A549 (cell line): ENCODE data around the gene MYT1. TPM values are rescaled to one million over a fixed set of nuclear protein-coding genes. Genes with fewer than 3 reads are reported as not detected.

Source experiments
- ATAC-seq, 2 experiments: fragments of 200-7000 bp in 1 of 2; fragments of >200 bp in 1 of 2; cut with Nextera tagmentation in 1 of 2; cut with Tn5 transposase in 1 of 2; 3 replicates each; pipeline versions ENCODE4 v1.8.0 to v1.9.1; 2018 to 2020; ENCODE audit warnings: mild to moderate bottlenecking in 1 of 2, moderate library complexity in 1 of 2
- CTCF ChIA-PET: fragments of 300-600 bp; sonication (Branson Sonifier 250); formaldehyde crosslinking; extraction: SDS; loops from one replicate; lab custom pipeline; 2021; ENCODE audit warnings: antibody characterized with exemption, inconsistent platforms; lab: Yijun Ruan, JAX
- POLR2A ChIA-PET: fragments of 350-600 bp; formaldehyde crosslinking; extraction: SDS; loops from one replicate; lab custom pipeline; 2021; ENCODE audit warnings: antibody characterized with exemption, inconsistent platforms; lab: Yijun Ruan, JAX
- DNase-seq, 2 experiments: peaks; one replicate each; pipeline versions ENCODE4 v3.0.0 to v3.0.0-alpha.2; 2011 to 2016; ENCODE audit warnings: low read depth in 1 of 2, low spot score in 1 of 2
- FAIRE-seq: peaks from 2 replicates; lab custom pipeline; 2011; peaks lifted over from hg19 to GRCh38; lab: Jason Lieb, UNC
- H3K27ac ChIP-seq, 2 experiments: fragments of >200 bp; sonication (Bioruptor Twin); formaldehyde crosslinking; 3 replicates each; pipeline ENCODE4 v1.5.1; 2016 to 2017
- H3K4me1 ChIP-seq: fragments of >200 bp; sonication (Bioruptor Twin); formaldehyde crosslinking; 3 replicates; pipeline ENCODE4 v1.6.1; 2016
- H3K4me2 ChIP-seq: fragments of >200 bp; sonication (Bioruptor Twin); formaldehyde crosslinking; 3 replicates; pipeline ENCODE4 v1.6.1; 2016
- H3K4me3 ChIP-seq: fragments of >200 bp; sonication (Bioruptor Twin); formaldehyde crosslinking; 3 replicates; pipeline ENCODE4 v1.5.1; 2016
- H3K9me3 ChIP-seq: fragments of >200 bp; sonication (Bioruptor Twin); formaldehyde crosslinking; 3 replicates; pipeline ENCODE4 v1.6.1; 2016
- CHD4 ChIP-seq: fragments of 200-600 bp; sonication (generic); IDR thresholded peaks from 2 replicates; pipeline ENCODE4 v1.6.1; 2016; ENCODE audit warnings: antibody characterized with exemption, mild to moderate bottlenecking, borderline replicate concordance
- EHF ChIP-seq: fragments of 250-450 bp; sonication (Bioruptor Pico); IDR thresholded peaks from 2 replicates; pipeline ENCODE4 v1.5.0; 2020; ENCODE audit warnings: mild to moderate bottlenecking
- HOXB5 ChIP-seq: fragments of 250-450 bp; sonication (Bioruptor Pico); IDR thresholded peaks from 2 replicates; pipeline ENCODE4 v1.5.0; 2020; ENCODE audit warnings: mild to moderate bottlenecking, moderate library complexity
- JUN ChIP-seq, 2 experiments: fragments of >200 bp; sonication (Bioruptor Twin); formaldehyde crosslinking; IDR thresholded peaks; 2 replicates in 1 of 2; 3 replicates in 1 of 2; pipeline ENCODE4 v1.6.1; 2016 to 2017
- JUNB ChIP-seq: fragments of >200 bp; sonication (Bioruptor Twin); formaldehyde crosslinking; IDR thresholded peaks from 2 replicates; pipeline ENCODE4 v1.6.1; 2016
- MAFK ChIP-seq: fragments of 450-650 bp; IDR thresholded peaks from 2 replicates; pipeline ENCODE4 v1.6.1; 2014; ENCODE audit not compliant: partially characterized antibody
- MAZ ChIP-seq: fragments of 150-350 bp; IDR thresholded peaks from 2 replicates; pipeline ENCODE4 v1.6.1; 2014; ENCODE audit warnings: antibody characterized with exemption, low read depth, low read length, borderline replicate concordance
- MYC ChIP-seq: IDR thresholded peaks from 2 replicates; pipeline ENCODE4 v1.6.1; 2012; ENCODE audit warnings: mild to moderate bottlenecking, inconsistent platforms, low read length, improper control_type of control experiment, borderline replicate concordance
- NR3C1 ChIP-seq: fragments of >200 bp; sonication (Bioruptor Twin); formaldehyde crosslinking; IDR thresholded peaks from 3 replicates; pipeline ENCODE4 v1.6.1; 2017
- RARB ChIP-seq: fragments of 250-450 bp; sonication (Bioruptor Pico); IDR thresholded peaks from 2 replicates; pipeline ENCODE4 v1.8.0; 2021; ENCODE audit warnings: mild to moderate bottlenecking, moderate library complexity
- SREBF2 ChIP-seq: fragments of 450-650 bp; IDR thresholded peaks from 2 replicates; pipeline ENCODE4 v1.6.1; 2014; ENCODE audit warnings: mild to moderate bottlenecking, moderate library complexity
- ZC3H11A ChIP-seq: fragments of 450-650 bp; IDR thresholded peaks from 2 replicates; pipeline ENCODE4 v1.6.1; 2014; ENCODE audit warnings: antibody characterized with exemption, mild to moderate bottlenecking
- WGBS: methylation state at CpG from one replicate; pipeline ENCODE4 v1.1.6; 2017; ENCODE audit errors: missing lambda C conversion rate; 5-methylcytosine and 5-hydroxymethylcytosine counted together
- polyA plus RNA-seq, 4 experiments: library from polyadenylated mRNA; depleted of rRNA in 3 of 4; stranded (reverse); fragments of >200 nt; fragmentation: RNase III in 1 of 4; extraction: RNeasy Plus Mini Kit Qiagen cat#74134 plus additional on column Dnase treatment in 1 of 4; gene quantifications; 2 replicates in 3 of 4; 3 replicates in 1 of 4; pipeline ENCODE4 v1.2.3, GENCODE V29; 2011 to 2017
- TF ChIP-seq, protein P1 (sequence below): fragments of 250-450 bp; sonication (Bioruptor Pico); IDR thresholded peaks from 2 replicates; pipeline ENCODE4 v1.5.0; 2021; ENCODE audit warnings: mild to moderate bottlenecking, moderate library complexity, borderline replicate concordance
- TF ChIP-seq, protein P2 (sequence below): IDR thresholded peaks from 2 replicates; pipeline ENCODE4 v1.6.1; 2012
- TF ChIP-seq, protein P3 (sequence below): IDR thresholded peaks from 2 replicates; pipeline ENCODE4 v1.6.1; 2012; ENCODE audit warnings: low read depth, borderline replicate concordance

MYT1 gene
- polyA plus RNA-seq, 2 of the 4 experiments (the other 2 are of a cell fraction): 0.21 to 0.22 TPM

DNA sequence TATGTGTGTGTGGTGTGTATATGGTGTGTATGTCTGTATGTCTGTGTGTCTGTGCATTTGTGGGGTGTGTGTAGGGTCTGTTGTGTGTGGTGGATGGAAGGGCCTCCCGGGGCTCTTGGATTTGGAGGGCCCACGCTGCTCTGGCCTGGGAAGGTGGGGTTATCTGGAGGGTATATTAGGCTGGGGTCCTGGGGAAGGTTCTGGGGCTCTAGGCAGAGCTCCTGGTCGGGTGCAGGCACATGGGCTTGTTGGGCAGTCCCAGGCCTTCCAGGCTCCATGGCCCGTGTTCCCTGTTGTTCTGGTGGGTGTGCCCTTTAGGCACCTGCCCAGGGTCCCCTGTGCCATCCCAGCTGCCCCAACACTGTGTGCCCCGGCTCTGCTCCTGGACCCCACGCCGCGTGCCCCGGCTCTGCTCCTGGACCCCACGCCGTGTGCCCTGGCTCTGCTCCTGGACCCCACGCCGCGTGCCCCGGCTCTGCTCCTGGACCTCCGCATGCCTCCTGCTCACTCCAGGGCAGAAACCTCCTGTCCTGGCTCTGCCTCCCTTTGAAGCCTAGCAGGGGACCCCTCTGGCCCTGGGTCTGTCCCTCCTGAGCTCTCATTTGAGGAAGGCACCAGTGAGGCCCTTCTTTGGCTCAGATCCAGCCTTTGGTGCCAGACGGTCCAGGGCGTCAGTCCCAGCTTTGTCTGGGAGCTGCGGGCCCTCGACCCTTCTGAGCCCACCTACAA is 10.2 kb upstream of the MYT1 start:
- FAIRE-seq (no peak), ATAC-seq (no peak; a peak in 1 of 6 replicates)
- H3K9me3 ChIP-seq: no peaks in the 10 kb centered on the region
- 58% methylated on average over 20 of the region's 20 CpGs for WGBS
- no peak overlapping the region for H3K4me2 ChIP-seq
- POLR2A ChIA-PET: interaction anchor here (0.5 kb wide), 1 partner anchor 469 kb away, joined by 3 read pairs; no protein-coding TSS in a partner anchor
- no peak overlapping the region for H3K4me3 ChIP-seq
- H3K27ac ChIP-seq: no peak overlapping the region
- TF ChIP-seq CHD4 (no peak), ZC3H11A (no peak), HOXB5 (no peak), NR3C1 (no peak)
- TF ChIP-seq, protein P1, sequence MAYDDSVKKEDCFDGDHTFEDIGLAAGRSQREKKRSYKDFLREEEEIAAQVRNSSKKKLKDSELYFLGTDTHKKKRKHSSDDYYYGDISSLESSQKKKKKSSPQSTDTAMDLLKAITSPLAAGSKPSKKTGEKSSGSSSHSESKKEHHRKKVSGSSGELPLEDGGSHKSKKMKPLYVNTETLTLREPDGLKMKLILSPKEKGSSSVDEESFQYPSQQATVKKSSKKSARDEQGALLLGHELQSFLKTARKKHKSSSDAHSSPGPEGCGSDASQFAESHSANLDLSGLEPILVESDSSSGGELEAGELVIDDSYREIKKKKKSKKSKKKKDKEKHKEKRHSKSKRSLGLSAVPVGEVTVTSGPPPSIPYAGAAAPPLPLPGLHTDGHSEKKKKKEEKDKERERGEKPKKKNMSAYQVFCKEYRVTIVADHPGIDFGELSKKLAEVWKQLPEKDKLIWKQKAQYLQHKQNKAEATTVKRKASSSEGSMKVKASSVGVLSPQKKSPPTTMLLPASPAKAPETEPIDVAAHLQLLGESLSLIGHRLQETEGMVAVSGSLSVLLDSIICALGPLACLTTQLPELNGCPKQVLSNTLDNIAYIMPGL: no peak
- TF ChIP-seq, all 56 proteins: peak for 0
- CTCF ChIA-PET: interaction anchor here (0.9 to 1.3 kb wide), 4 partner anchors 9 to 75 kb away, joined by 3 read pairs; no protein-coding TSS in a partner anchor
- no peak for DNase-seq
- no peaks in the 10 kb centered on the region for H3K4me1 ChIP-seq

DNA sequence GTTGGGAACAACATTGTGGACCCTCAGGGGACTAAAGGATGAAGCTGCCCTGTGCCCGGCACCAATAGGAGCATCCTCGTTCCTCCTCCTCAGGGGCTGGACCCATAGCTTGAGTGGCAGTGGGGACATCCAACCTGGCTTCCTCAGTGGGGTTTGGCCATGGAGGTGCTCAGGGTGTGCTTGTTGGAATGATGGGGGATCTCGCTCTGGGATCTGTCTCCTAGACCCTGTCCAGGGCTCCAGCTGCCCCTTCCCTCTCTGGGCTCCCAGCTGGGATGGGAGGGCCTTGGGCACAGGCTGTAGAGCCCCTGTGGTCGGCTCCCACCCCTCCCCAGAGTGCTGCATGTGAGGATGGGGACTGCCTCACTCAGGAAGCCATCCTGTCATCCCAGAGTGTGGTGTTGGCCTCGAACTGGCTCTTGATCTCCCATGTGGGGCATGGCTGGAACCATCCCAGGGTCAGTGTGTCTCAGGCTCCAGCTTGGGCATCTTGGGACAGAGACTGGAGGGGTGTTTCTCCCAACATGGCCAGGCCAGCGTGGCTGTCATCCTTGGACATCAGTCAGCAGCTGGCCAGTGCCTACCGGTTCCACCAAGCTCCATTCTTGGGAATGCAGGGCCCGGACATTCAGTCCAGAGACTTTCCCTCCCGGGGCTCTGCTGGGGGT is 9.5 kb upstream of the MYT1 start:
- ATAC-seq: no peak; a peak in 2 of 6 replicates
- WGBS: 46% methylated on average over 6 of the region's 9 CpGs
- no peak overlapping the region for H3K4me2 ChIP-seq
- H3K9me3 ChIP-seq: no peaks in the 10 kb centered on the region
- H3K4me3 ChIP-seq: no peak overlapping the region
- FAIRE-seq: no peak
- POLR2A ChIA-PET: no interaction called here
- DNase-seq: no peak
- H3K27ac ChIP-seq: no peak overlapping the region
- H3K4me1 ChIP-seq: no peaks in the 10 kb centered on the region
- CTCF ChIA-PET: interaction anchor here (0.9 to 1.3 kb wide), 4 partner anchors 9 to 74 kb away, joined by 3 read pairs; no protein-coding TSS in a partner anchor
- TF ChIP-seq SREBF2: no peak

DNA sequence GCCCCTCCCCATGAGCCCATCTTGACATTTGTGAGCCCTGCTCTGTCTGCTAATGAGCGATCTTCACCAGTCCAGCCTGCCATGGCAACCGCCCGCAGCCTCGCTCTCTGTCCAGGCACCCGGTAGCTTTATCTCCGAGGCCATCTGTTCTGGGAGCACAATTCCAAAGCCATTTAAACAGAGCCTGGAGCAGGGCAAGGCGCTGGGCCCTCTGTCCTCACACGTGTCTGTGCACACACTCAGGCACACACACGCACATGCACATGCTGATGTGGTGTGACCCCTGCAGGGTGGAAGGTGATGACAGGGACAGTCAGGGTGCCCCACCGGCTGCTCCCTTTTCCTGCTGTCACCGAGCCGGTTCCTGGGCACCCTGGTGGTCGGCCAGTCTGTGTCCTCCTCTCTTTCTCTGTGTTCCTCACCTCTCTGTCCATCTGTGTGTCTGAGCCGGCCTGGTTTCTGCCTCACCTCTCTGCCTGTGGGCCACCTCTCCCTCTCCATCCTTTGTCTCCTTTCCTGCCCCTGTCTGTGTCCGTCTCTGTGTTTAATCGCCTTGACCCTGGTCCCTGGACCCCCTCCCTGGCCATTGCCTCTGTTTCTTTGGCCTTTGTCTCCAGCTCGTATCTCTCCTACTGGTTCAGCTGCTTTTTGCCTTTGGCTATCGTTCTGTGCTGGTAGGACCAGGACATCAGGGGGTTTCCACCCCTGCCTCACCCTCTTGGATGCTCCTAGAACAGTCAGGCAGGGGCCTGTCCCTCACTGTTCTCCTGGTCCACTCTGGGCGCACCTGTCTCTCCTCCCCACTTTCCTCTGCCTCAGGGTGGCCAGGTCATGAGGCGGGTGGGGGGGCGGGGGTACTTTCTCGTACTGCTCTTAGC is 8.8 kb upstream of the MYT1 start:
- WGBS: 66% methylated on average over 22 of the region's 22 CpGs

DNA sequence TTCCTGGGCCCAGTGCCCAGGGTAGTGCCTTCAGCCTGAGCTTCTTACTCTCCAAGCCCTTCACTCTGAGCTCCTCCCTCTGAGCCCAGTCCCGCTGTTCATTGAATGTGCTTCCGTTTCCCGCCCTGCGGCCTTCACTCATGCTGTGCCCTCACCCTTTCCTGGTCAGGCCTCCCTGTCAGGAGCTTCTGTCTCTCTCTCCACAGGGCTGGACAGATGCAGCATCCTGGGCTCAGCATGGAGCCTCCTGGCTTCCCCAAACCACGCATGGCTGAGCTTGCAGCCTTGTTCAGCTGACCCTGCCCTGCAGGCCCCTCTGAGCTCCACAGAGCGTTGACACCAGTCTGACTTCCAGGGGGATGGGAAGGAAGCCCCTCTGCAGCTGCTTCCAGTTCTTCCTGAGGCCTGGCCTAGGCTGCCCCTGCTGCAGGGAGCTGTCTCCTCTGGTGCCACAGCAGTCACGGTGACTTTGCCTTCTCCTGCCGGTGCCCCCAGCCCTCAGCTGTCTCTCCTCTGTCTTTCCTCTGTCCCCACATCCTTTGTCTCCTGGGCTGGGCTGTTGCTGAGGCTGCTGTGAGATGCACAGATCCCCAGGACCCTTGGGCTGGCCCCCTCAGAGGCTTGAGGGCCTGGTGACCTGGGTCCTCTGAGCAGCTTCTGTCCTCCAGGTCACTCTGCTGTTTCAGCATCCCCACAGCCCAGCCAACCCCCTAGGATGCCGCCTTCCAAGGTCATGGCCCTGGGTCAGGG is 7.9 kb upstream of the MYT1 start:
- H3K4me2 ChIP-seq: no peak overlapping the region
- H3K4me1 ChIP-seq: no peaks in the 10 kb centered on the region
- CTCF ChIA-PET: interaction anchor here (1.3 to 1.6 kb wide), 2 partner anchors 36 to 55 kb away, joined by 4 to 5 read pairs; no protein-coding TSS in a partner anchor
- H3K9me3 ChIP-seq: no peaks in the 10 kb centered on the region
- DNase-seq: no peak
- H3K4me3 ChIP-seq: no peak overlapping the region
- TF ChIP-seq JUNB (no peak), MAFK (no peak), EHF (no peak), RARB (no peak)
- TF ChIP-seq, protein P2, sequence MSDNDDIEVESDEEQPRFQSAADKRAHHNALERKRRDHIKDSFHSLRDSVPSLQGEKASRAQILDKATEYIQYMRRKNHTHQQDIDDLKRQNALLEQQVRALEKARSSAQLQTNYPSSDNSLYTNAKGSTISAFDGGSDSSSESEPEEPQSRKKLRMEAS: no peak
- TF ChIP-seq, protein P3, sequence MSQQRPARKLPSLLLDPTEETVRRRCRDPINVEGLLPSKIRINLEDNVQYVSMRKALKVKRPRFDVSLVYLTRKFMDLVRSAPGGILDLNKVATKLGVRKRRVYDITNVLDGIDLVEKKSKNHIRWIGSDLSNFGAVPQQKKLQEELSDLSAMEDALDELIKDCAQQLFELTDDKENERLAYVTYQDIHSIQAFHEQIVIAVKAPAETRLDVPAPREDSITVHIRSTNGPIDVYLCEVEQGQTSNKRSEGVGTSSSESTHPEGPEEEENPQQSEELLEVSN: no peak
- TF ChIP-seq, all 56 proteins: peak for 0
- no peak for ATAC-seq
- no peak overlapping the region for H3K27ac ChIP-seq
- FAIRE-seq: no peak
- 80% methylated on average over 8 of the region's 9 CpGs for WGBS
- POLR2A ChIA-PET: interaction anchor here (0.6 kb wide), 1 partner anchor 171 kb away, joined by 3 read pairs; no protein-coding TSS in a partner anchor

More for the DNA sequence above, 8.8 kb upstream of the MYT1 start:
- CTCF ChIA-PET: interaction anchor here (1.1 to 1.6 kb wide), 4 partner anchors 10 to 54 kb away, joined by 3 to 5 read pairs (median 4); no protein-coding TSS in a partner anchor
- TF ChIP-seq JUN (IDR thresholded peaks at IDR 0.05) (no peak), MYC (no peak), HOXB5 (no peak), MAZ (no peak)
- DNase-seq (no peak), ATAC-seq (no peak), FAIRE-seq (no peak)
- no peak overlapping the region for H3K4me3 ChIP-seq
- H3K9me3 ChIP-seq: no peaks in the 10 kb centered on the region
- no peak overlapping the region for H3K4me2 ChIP-seq
- POLR2A ChIA-PET: interaction anchor here (0.6 kb wide), 1 partner anchor 171 kb away, joined by 3 read pairs; no protein-coding TSS in a partner anchor
- H3K4me1 ChIP-seq: no peaks in the 10 kb centered on the region
- no peak overlapping the region for H3K27ac ChIP-seq
